Neural cell (in vitro differentiated cells): ENCODE measurements around the gene OPRM1. TPM values are rescaled to one million over a fixed set of nuclear protein-coding genes. Genes with fewer than 3 reads are reported as not detected.

ENCODE experiments used
- H2AFZ ChIP-seq: fragments of 200-600, 300-800 bp; sonication (generic), shearing (Covaris generic); 2 replicates; pipeline ENCODE4 v1.6.0; 2014; ENCODE audit warnings: low read depth, mild to moderate bottlenecking, antibody characterized with exemption, low read length, moderate library complexity
- H3F3A ChIP-seq: fragments of 200-600 bp; shearing (Covaris generic); 2 replicates; pipeline ENCODE4 v1.6.1; 2016; ENCODE audit warnings: mild to moderate bottlenecking, moderate library complexity, mixed read lengths, antibody characterized with exemption, low read length; ENCODE audit not compliant: insufficient read depth, poor library complexity, severe bottlenecking
- H3K27ac ChIP-seq: fragments of 200-600, 300-800 bp; sonication (generic), shearing (Covaris generic); 2 replicates; pipeline ENCODE4 v1.5.1; 2014; ENCODE audit warnings: mild to moderate bottlenecking, low read length, moderate library complexity
- H3K27me3 ChIP-seq: fragments of 300-800, 200-600 bp; sonication (generic), shearing (Covaris generic); 2 replicates; pipeline ENCODE4 v1.6.0; 2014; ENCODE audit warnings: mild to moderate bottlenecking, low read depth, low read length, moderate library complexity; ENCODE audit not compliant: insufficient read depth
- H3K36me3 ChIP-seq: fragments of 300-800, 200-600 bp; sonication (generic), shearing (Covaris generic); 2 replicates; pipeline ENCODE4 v1.5.1; 2014; ENCODE audit warnings: mild to moderate bottlenecking, antibody characterized with exemption, low read length, moderate library complexity; ENCODE audit not compliant: insufficient read depth
- H3K4me2 ChIP-seq: fragments of 300-800, 200-600 bp; sonication (generic), shearing (Covaris generic); 2 replicates; pipeline ENCODE4 v1.6.0; 2014; ENCODE audit warnings: mild to moderate bottlenecking, low read length
- H3K4me3 ChIP-seq: fragments of 300-800, 200-600 bp; sonication (generic), shearing (Covaris generic); 2 replicates; pipeline ENCODE4 v1.5.1; 2014; ENCODE audit warnings: mild to moderate bottlenecking, low read length, moderate library complexity
- H3K79me2 ChIP-seq: fragments of 200-600 bp; shearing (Covaris generic); replicated peaks from 2 replicates; pipeline ENCODE4 v1.6.0; 2014; ENCODE audit warnings: mild to moderate bottlenecking, low read length, moderate library complexity; ENCODE audit not compliant: insufficient read depth
- H3K9ac ChIP-seq: fragments of 300-800, 200-600 bp; sonication (generic), shearing (Covaris generic); 2 replicates; pipeline ENCODE4 v1.6.1; 2016; ENCODE audit warnings: mild to moderate bottlenecking, low read length, mixed read lengths
- H3K9me2 ChIP-seq: fragments of 200-600 bp; shearing (Covaris generic); 2 replicates; pipeline ENCODE4 v1.6.1; 2016; ENCODE audit warnings: mild to moderate bottlenecking, low read length, mixed read lengths; ENCODE audit not compliant: insufficient read depth
- H3K9me3 ChIP-seq: fragments of 200-600, 300-800 bp; sonication (generic), shearing (Covaris generic); 2 replicates; pipeline ENCODE4 v1.6.1; 2016; ENCODE audit warnings: mild to moderate bottlenecking, mixed run types, low read length, moderate library complexity, mixed read lengths
- H4K20me1 ChIP-seq: fragments of 200-600 bp; shearing (Covaris generic); 2 replicates; pipeline ENCODE4 v1.6.1; 2016; ENCODE audit warnings: mild to moderate bottlenecking, mixed run types; ENCODE audit not compliant: insufficient read depth
- CTCF ChIP-seq: fragments of 450-650 bp; IDR thresholded peaks from 2 replicates; pipeline ENCODE4 v1.5.1; 2014; ENCODE audit warnings: antibody characterized with exemption, mild to moderate bottlenecking, moderate library complexity; ENCODE audit not compliant: poor library complexity, severe bottlenecking
- EP300 ChIP-seq: fragments of 450-650 bp; conservative IDR thresholded peaks from 2 replicates; pipeline ENCODE4 v1.6.1; 2014; ENCODE audit warnings: antibody characterized with exemption, mild to moderate bottlenecking, moderate library complexity; ENCODE audit not compliant: poor library complexity, severe bottlenecking
- EZH2 ChIP-seq: fragments of 200-600, 300-800 bp; shearing (Covaris generic), sonication (generic); IDR thresholded peaks from 2 replicates; pipeline ENCODE4 v1.6.1; 2014; ENCODE audit warnings: antibody characterized with exemption, low read length, borderline replicate concordance, mild to moderate bottlenecking; ENCODE audit not compliant: insufficient read depth, poor library complexity, severe bottlenecking
- MXI1 ChIP-seq: fragments of 450-650 bp; conservative IDR thresholded peaks from 2 replicates; pipeline ENCODE4 v1.6.1; 2014; ENCODE audit warnings: antibody characterized with exemption, mild to moderate bottlenecking; ENCODE audit not compliant: poor library complexity, severe bottlenecking
- POLR2AphosphoS5 ChIP-seq: IDR thresholded peaks from 2 replicates; pipeline ENCODE4 v1.6.1; 2012
- RAD21 ChIP-seq: fragments of 450-650 bp; conservative IDR thresholded peaks from 2 replicates; pipeline ENCODE4 v1.6.1; 2014; ENCODE audit warnings: antibody characterized with exemption, mild to moderate bottlenecking, moderate library complexity
- SMC3 ChIP-seq: fragments of 450-650 bp; conservative IDR thresholded peaks from 2 replicates; pipeline ENCODE4 v1.6.1; 2014; ENCODE audit warnings: antibody characterized with exemption, mild to moderate bottlenecking, moderate library complexity; ENCODE audit not compliant: poor library complexity
- TAF1 ChIP-seq: IDR thresholded peaks from 2 replicates; pipeline ENCODE4 v1.6.1; 2012; ENCODE audit warnings: low read depth
- polyA plus RNA-seq: library from polyadenylated mRNA; depleted of rRNA; stranded (reverse); fragments of >200 nt; gene quantifications from 2 replicates; pipeline ENCODE4 v1.2.3, GENCODE V29; 2014
- TF ChIP-seq, protein P1 (sequence below): IDR thresholded peaks from 2 replicates; pipeline ENCODE4 v1.6.1; 2012; ENCODE audit warnings: borderline replicate concordance

OPRM1 gene
- polyA plus RNA-seq, 1 donor from 2014 or later = 1.5 TPM

DNA sequence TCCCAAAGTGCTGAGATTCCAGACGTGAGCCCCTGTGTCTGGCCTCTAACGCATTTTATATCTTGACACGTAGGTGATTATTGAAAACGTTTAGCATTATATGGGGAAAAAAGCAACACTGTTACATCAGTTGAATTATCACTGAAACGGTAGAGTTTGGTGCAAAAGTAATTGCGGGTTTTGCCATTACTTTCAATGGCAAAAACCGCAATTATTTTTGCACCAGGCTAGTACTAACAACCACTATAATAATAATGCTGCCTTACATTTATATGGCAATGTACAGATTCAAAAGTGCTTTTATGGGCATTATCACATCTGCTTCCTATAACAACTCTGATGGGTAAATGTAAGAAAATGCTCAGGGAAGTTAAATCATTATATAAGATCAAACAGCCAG, 57.3 kb downstream of the OPRM1 start:
- Histone ChIP-seq H3K4me2 (no peak overlapping the region), H3K79me2 (no peaks in the 10 kb centered on the region), H3K27me3 (no peaks in the 10 kb centered on the region), H3K9ac (no peak overlapping the region), H3K4me3 (no peak overlapping the region), H3K9me2 (no peaks in the 10 kb centered on the region), H2AFZ (no peak overlapping the region), H3K9me3 (no peaks in the 10 kb centered on the region), H3K36me3 (no peaks in the 10 kb centered on the region), H3K27ac (no peak overlapping the region), H3F3A (no peaks in the 10 kb centered on the region), H4K20me1 (no peaks in the 10 kb centered on the region)
- TF ChIP-seq POLR2AphosphoS5 (no peak), MXI1 (no peak), CTCF (no peak), EZH2 (no peak), EP300 (no peak), TAF1 (no peak), RAD21 (no peak), SMC3 (no peak)
- TF ChIP-seq, protein P1, sequence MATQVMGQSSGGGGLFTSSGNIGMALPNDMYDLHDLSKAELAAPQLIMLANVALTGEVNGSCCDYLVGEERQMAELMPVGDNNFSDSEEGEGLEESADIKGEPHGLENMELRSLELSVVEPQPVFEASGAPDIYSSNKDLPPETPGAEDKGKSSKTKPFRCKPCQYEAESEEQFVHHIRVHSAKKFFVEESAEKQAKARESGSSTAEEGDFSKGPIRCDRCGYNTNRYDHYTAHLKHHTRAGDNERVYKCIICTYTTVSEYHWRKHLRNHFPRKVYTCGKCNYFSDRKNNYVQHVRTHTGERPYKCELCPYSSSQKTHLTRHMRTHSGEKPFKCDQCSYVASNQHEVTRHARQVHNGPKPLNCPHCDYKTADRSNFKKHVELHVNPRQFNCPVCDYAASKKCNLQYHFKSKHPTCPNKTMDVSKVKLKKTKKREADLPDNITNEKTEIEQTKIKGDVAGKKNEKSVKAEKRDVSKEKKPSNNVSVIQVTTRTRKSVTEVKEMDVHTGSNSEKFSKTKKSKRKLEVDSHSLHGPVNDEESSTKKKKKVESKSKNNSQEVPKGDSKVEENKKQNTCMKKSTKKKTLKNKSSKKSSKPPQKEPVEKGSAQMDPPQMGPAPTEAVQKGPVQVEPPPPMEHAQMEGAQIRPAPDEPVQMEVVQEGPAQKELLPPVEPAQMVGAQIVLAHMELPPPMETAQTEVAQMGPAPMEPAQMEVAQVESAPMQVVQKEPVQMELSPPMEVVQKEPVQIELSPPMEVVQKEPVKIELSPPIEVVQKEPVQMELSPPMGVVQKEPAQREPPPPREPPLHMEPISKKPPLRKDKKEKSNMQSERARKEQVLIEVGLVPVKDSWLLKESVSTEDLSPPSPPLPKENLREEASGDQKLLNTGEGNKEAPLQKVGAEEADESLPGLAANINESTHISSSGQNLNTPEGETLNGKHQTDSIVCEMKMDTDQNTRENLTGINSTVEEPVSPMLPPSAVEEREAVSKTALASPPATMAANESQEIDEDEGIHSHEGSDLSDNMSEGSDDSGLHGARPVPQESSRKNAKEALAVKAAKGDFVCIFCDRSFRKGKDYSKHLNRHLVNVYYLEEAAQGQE = no peak

DNA sequence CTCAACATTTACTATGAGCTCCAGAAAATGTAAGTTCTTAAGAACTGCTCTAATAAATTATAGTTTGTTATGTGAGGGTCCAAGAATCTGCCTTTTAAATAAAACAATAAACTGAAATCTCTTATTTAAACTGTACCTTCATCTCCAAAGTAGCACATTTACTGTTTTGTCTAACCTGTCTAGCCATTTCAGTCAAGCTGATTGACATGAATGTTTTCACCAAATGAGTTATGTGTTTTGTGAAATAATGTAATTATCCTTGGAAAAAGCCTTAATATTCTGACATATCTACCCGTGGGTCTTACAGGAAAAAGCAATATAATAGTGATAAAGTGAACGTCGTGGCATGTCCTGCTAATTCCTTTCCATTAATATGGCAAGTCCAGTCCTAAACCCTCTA, 57.8 kb downstream of the OPRM1 start:
- H3K9ac ChIP-seq = no peak overlapping the region
- no peaks in the 10 kb centered on the region for H3F3A ChIP-seq
- H3K4me2 ChIP-seq = no peak overlapping the region
- no peaks in the 10 kb centered on the region for H3K9me2 ChIP-seq
- no peak overlapping the region for H3K27ac ChIP-seq
- peak; percentile 73 for TF ChIP-seq POLR2AphosphoS5
- TF ChIP-seq CTCF = no peak
- TF ChIP-seq EP300 = peak; percentile 85
- no peak overlapping the region for H2AFZ ChIP-seq
- no peaks in the 10 kb centered on the region for H3K27me3 ChIP-seq
- H3K4me3 ChIP-seq = no peak overlapping the region
- no peaks in the 10 kb centered on the region for H3K36me3 ChIP-seq
- H3K9me3 ChIP-seq = no peaks in the 10 kb centered on the region
- H3K79me2 ChIP-seq = no peaks in the 10 kb centered on the region
- H4K20me1 ChIP-seq = no peaks in the 10 kb centered on the region
